GM12878 (cell line): ENCODE data around the gene TGFB3. TPM values are rescaled to one million over a fixed set of nuclear protein-coding genes. Genes with fewer than 3 reads are reported as not detected.
A peak's percentile ranks its signal among the peaks of the same experiment; 100 is the strongest.

Experiments
- ATF3 ChIP-seq: IDR thresholded peaks from 2 replicates; pipeline ENCODE4 v1.6.1; 2011; ENCODE audit warnings: low read depth, mild to moderate bottlenecking, low read length, moderate library complexity, borderline replicate concordance; ENCODE audit errors: extremely low read depth
- BHLHE40 ChIP-seq, 2 experiments: fragments of 450-650 bp in 1 of 2; IDR thresholded peaks; 2 replicates each; pipeline ENCODE4 v1.6.1; 2011 to 2017; ENCODE audit warnings: low read depth in 2 of 2, borderline replicate concordance in 1 of 2, improper control_type of control experiment in 1 of 2, low read length in 1 of 2, mild to moderate bottlenecking in 1 of 2
- CHD2 ChIP-seq: IDR thresholded peaks from 2 replicates; pipeline ENCODE4 v1.6.1; 2011; ENCODE audit warnings: low read depth, low read length, improper control_type of control experiment, borderline replicate concordance
- HDAC2 ChIP-seq: fragments of 200-600 bp; sonication (generic); IDR thresholded peaks from 2 replicates; pipeline ENCODE4 v1.6.1; 2017
- HDAC6 ChIP-seq: fragments of 200-600 bp; sonication (generic); IDR thresholded peaks from one replicate; pipeline ENCODE4 v1.8.0; 2017; ENCODE audit warnings: antibody characterized with exemption; ENCODE audit not compliant: unreplicated experiment
- MEF2B ChIP-seq: fragments of 450-650 bp; IDR thresholded peaks from 2 replicates; pipeline ENCODE4 v1.6.1; 2018; ENCODE audit warnings: mild to moderate bottlenecking, moderate library complexity; ENCODE audit not compliant: partially characterized antibody, poor library complexity, severe bottlenecking
- NFYB ChIP-seq: IDR thresholded peaks from 2 replicates; pipeline ENCODE4 v1.6.1; 2011; ENCODE audit warnings: low read depth, mild to moderate bottlenecking, low read length, improper control_type of control experiment, moderate library complexity; ENCODE audit not compliant: insufficient read depth
- PKNOX1 ChIP-seq: fragments of 450-650 bp; IDR thresholded peaks from 2 replicates; pipeline ENCODE4 v1.6.1; 2016; ENCODE audit warnings: mild to moderate bottlenecking
- POLR2AphosphoS2 ChIP-seq: IDR thresholded peaks from 2 replicates; pipeline ENCODE4 v1.6.1; 2011; ENCODE audit warnings: low read depth, mild to moderate bottlenecking, low read length, improper control_type of control experiment, moderate library complexity
- RAD21 ChIP-seq: IDR thresholded peaks from 2 replicates; pipeline ENCODE4 v1.6.1; 2011; ENCODE audit warnings: mild to moderate bottlenecking, low read depth, low read length, moderate library complexity; ENCODE audit not compliant: insufficient read depth
- STAT3 ChIP-seq: IDR thresholded peaks from 2 replicates; pipeline ENCODE4 v1.6.1; 2011; ENCODE audit warnings: low read depth, low read length, improper control_type of control experiment
- ZNF384 ChIP-seq: IDR thresholded peaks from 2 replicates; pipeline ENCODE4 v1.6.1; 2012; ENCODE audit warnings: low read depth, mild to moderate bottlenecking, low read length, improper control_type of control experiment, borderline replicate concordance
- ZNF687 ChIP-seq: fragments of 450-650 bp; IDR thresholded peaks from 2 replicates; pipeline ENCODE4 v1.6.1; 2017; ENCODE audit warnings: mild to moderate bottlenecking, moderate library complexity
- polyA plus RNA-seq, 11 experiments: library from polyadenylated mRNA; depleted of rRNA in 4 of 11; unstranded in 6 of 11; stranded (reverse) in 5 of 11; fragments of >200 nt; fragmentation: Nextera tagmentation in 4 of 11; fragmentation: Illumina TruSeq in 1 of 11; extraction: Ambion mirVana in 4 of 11; extraction: Trizol in 1 of 11; gene quantifications; 1 replicate in 1 of 11; 2 replicates in 10 of 11; pipeline versions ENCODE4 v1.2.1 to v1.2.3, GENCODE V29; 2011 to 2016; ENCODE audit warnings: inconsistent platforms in 2 of 11, missing spikeins in 2 of 11, low read depth in 1 of 11
- total RNA-seq, 4 experiments: library from RNA; depleted of rRNA in 3 of 4; stranded (reverse); fragments of >200 nt in 3 of 4; fragmentation: Illumina TruSeq in 1 of 4; extraction: Trizol in 1 of 4; gene quantifications; 2 replicates each; pipeline versions ENCODE4 v1.2.1 to v1.2.3, GENCODE V29; 2013 to 2021
- TF ChIP-seq, protein P1 (sequence below): fragments of 450-650 bp; IDR thresholded peaks from 2 replicates; pipeline ENCODE4 v1.6.1; 2018; ENCODE audit warnings: borderline replicate concordance, mild to moderate bottlenecking; ENCODE audit not compliant: partially characterized antibody
- TF ChIP-seq, protein P2 (sequence below), 3 experiments: IDR thresholded peaks in 2 of 3; conservative IDR thresholded peaks in 1 of 3; 2 replicates each; pipeline ENCODE4 v1.5.1; 2011; ENCODE audit warnings: low read depth in 3 of 3, low read length in 3 of 3, mild to moderate bottlenecking in 3 of 3, control low read depth in 2 of 3, moderate library complexity in 2 of 3, inconsistent platforms in 1 of 3, mixed read lengths in 1 of 3; ENCODE audit not compliant: control insufficient read depth in 2 of 3, insufficient read depth in 1 of 3; ENCODE audit errors: extremely low read depth in 1 of 3
- TF ChIP-seq, protein P3 (sequence below): fragments of 450-650 bp; conservative IDR thresholded peaks from 2 replicates; pipeline ENCODE4 v1.6.1; 2017; ENCODE audit warnings: mild to moderate bottlenecking, moderate library complexity

Gene TGFB3
- total and polyA plus RNA-seq, 10 of the 15 experiments (the other 5 are each of a cell fraction or from before 2014, with no cell fraction given), result 0.27 to 2.6 (median 0.82) TPM

DNA sequence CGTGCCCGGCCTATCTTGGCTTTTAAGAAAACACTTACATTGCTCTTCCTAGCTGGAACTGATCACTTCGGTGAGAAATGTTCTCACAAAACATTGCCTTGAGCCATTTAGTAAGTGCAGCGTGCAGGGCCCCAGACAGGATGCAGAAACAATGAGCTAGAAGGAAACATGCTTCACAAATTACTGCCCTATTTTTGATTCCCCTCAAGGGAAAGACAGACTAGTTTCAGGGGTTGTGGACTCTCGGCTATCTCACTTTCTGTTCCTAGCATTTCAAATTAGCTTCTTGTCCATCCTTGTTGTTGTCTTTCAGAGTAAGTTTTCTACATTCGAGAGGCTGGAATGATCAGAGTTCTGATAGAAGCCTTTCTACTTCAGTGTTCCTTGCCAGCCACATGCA, 21.6 kb downstream of the TGFB3 start (continued):
- TF ChIP-seq ATF3 (no peak), HDAC6 (no peak), CHD2 (no peak), POLR2AphosphoS2 (no peak), HDAC2 (no peak), RAD21 (no peak), ZNF687 (peak; percentile 71; the same call in 1 of the 2 replicates), MEF2B (peak; percentile 75), NFYB (no peak), BHLHE40 (IDR thresholded peaks at IDR 0.05; ENCODE audit: borderline replicate concordance in 1 of 2, low read depth in 2 of 2, low read length in 1 of 2) (0 out of 4 replicates have a peak, but pooled peaks of 1 of the 2 experiments have one; percentile 16), PKNOX1 (no peak), STAT3 (no peak), ZNF384 (no peak)
- TF ChIP-seq, protein P1, sequence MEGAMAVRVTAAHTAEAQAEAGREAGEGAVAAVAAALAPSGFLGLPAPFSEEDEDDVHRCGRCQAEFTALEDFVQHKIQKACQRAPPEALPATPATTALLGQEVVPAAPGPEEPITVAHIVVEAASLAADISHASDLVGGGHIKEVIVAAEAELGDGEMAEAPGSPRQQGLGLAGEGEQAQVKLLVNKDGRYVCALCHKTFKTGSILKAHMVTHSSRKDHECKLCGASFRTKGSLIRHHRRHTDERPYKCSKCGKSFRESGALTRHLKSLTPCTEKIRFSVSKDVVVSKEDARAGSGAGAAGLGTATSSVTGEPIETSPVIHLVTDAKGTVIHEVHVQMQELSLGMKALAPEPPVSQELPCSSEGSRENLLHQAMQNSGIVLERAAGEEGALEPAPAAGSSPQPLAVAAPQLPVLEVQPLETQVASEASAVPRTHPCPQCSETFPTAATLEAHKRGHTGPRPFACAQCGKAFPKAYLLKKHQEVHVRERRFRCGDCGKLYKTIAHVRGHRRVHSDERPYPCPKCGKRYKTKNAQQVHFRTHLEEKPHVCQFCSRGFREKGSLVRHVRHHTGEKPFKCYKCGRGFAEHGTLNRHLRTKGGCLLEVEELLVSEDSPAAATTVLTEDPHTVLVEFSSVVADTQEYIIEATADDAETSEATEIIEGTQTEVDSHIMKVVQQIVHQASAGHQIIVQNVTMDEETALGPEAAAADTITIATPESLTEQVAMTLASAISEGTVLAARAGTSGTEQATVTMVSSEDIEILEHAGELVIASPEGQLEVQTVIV, result no peak
- TF ChIP-seq, protein P2, sequence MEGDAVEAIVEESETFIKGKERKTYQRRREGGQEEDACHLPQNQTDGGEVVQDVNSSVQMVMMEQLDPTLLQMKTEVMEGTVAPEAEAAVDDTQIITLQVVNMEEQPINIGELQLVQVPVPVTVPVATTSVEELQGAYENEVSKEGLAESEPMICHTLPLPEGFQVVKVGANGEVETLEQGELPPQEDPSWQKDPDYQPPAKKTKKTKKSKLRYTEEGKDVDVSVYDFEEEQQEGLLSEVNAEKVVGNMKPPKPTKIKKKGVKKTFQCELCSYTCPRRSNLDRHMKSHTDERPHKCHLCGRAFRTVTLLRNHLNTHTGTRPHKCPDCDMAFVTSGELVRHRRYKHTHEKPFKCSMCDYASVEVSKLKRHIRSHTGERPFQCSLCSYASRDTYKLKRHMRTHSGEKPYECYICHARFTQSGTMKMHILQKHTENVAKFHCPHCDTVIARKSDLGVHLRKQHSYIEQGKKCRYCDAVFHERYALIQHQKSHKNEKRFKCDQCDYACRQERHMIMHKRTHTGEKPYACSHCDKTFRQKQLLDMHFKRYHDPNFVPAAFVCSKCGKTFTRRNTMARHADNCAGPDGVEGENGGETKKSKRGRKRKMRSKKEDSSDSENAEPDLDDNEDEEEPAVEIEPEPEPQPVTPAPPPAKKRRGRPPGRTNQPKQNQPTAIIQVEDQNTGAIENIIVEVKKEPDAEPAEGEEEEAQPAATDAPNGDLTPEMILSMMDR (IDR thresholded peaks at IDR 0.05 in 2 of 3, conservative IDR thresholded peaks at IDR 0.05 in 1 of 3; ENCODE audit: control insufficient read depth in 2 of 3, extremely low read depth in 1 of 3, insufficient read depth in 1 of 3, low read depth in 3 of 3, low read length in 3 of 3), result no peak
- TF ChIP-seq, protein P3, sequence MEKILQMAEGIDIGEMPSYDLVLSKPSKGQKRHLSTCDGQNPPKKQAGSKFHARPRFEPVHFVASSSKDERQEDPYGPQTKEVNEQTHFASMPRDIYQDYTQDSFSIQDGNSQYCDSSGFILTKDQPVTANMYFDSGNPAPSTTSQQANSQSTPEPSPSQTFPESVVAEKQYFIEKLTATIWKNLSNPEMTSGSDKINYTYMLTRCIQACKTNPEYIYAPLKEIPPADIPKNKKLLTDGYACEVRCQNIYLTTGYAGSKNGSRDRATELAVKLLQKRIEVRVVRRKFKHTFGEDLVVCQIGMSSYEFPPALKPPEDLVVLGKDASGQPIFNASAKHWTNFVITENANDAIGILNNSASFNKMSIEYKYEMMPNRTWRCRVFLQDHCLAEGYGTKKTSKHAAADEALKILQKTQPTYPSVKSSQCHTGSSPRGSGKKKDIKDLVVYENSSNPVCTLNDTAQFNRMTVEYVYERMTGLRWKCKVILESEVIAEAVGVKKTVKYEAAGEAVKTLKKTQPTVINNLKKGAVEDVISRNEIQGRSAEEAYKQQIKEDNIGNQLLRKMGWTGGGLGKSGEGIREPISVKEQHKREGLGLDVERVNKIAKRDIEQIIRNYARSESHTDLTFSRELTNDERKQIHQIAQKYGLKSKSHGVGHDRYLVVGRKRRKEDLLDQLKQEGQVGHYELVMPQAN, result no peak
